HCEC 1CT (cell line): Measurements from ENCODE around the gene DNAJB13.

Experiments
- DNase-seq: peaks from one replicate; pipeline ENCODE4 v3.0.0-alpha.2; 2017

Gene DNAJB13

GRCh38 chr11:74001822-74002286 is 51.0 kb downstream of the DNAJB13 start:
- DNase-seq: no peak

DNA sequence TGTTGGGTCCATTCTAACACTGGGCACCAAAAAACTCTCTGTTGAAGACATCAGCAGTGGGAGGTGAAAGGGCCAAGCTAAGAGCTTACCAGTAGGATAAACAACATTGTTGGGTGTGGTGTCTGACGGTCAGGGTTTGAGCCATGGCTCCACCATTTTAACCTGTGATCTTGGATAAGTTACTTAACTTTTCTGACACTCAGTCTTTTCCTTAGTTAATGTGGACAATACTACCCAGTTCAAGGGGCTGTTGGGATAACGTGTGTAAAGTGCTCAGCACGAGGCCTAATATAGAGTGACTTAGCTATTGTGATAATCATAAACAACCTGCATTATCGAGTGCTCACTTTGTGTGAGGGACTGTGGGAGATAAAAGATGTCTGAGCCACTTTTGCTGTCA is 52.0 kb downstream of the DNAJB13 start:
- no peak for DNase-seq

DNA sequence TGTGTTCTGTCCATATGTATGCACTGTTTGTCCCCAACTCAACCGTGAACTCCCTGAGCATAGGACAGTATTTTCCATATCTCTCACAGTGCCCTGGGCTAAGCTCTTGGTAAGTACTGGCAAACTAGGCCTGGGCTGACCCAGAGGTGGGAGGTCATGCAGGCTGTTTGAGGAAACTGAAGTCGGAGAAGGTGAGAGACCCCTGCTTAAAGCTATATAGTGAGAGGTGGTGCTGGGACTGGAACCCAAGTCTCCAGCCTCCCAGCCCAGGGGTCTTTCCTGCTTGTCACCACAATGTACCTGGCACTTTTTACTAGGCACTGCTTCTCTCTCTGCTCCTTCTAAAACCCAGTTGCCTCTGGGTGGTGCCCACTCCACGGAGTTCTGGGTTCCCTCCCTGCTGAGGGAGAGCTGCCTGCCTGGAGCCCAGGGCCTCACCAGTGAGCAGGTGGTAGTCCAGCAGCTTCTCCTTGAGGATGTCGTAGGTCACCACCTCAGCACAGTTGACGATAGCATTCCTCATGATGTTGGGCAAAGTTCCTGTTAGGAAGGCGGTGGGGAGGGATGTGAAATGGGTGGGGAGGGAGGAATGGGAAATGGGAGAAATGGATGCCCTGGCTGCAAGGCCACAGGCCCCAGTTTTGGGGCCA is 53.3 kb downstream of the DNAJB13 start:
- DNase-seq: no peak

DNA sequence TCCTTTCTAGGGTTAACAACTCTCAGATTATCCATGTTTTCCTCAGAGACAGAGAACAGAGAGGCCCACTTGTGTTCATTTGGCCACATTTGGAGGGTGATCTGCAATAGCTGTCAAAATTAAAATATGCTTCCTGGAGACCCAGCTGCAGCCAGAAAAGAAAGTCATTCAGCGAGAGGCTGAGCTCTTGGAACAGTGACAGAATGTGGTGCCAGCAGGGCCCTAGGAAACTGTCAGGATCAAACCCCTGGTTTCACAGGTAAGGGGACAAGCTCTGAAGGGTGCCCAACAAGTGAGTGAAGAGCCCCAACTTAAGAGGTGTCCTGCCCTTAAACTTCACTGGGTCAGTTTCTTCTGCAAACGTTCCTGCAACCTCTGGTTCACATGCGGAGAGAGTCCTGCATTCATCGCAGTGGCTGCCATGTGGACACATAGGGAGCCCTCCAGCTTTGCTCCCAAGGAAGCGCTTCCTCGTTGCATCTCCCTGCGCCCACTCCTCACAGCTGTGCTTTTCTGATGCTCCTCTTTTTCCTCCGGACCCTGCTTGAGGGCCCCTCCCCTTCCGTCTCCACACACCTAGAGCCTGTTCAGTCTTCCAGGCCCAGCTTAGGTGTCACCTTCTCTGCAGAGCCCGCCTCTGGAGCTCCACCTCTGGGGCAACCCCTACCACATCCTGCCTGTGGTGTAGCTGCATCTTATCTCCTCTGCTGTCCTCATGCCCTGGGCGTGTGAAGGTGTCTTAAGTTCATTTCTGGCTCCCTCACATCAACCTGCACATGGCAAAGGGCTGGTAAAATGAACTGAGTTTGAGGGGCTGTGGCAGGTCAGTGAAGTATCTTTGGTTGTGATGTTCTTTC is 54.2 kb downstream of the DNAJB13 start:
- no peak for DNase-seq

DNA sequence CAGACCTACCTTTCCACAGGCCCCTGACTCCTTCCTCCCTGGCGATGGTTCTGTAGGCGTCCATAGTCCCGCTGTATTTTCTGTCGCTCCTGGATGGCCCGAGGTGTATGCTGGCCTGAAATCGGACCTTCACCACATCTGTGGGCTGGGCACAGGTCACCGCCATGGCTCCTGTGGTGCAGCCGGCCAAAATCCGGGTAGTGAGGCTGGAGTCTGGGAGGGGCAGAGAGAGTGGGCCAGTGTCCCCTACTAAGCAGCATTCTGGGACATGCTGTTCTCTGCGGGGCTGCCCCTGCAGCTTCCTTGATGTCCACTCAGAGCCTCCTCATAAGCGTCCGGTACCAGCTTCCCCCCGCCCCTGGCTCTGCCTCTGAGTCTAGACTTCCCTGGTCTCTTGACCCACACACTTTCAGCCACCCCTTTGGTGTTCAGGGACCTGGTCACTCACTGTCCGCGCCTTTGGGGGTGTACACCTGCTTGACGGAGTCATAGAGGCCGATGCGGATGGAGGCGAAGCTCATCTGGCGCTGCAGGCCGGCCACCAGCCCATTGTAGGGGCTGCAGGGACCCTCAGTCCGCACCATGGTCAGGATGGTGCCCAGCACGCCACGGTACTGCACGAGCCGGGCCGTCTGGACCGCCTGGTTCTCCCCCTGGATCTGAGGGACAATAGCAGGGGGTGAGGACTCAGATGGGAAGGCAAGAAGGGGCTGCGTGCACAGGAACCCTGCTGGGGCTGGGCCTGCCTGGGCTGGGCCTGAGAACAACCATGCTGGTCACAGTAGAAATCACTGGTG is 55.1 kb downstream of the DNAJB13 start:
- no peak for DNase-seq

- no peak for DNase-seq
These were observed 56.0 kb downstream of the DNAJB13 start for GRCh38 chr11:74006743-74007304.

GRCh38 chr11:74007691-74008372 is 57.0 kb downstream of the DNAJB13 start:
- no peak for DNase-seq

GRCh38 chr11:74008373-74009229 is 57.8 kb downstream of the DNAJB13 start, which contains the start of gene UCP3:
Gene UCP3 (minus strand): TSS chr11:74009085. CDS start chr11:74007042, 2,043 bp downstream.
- DNase-seq: no peak

DNA sequence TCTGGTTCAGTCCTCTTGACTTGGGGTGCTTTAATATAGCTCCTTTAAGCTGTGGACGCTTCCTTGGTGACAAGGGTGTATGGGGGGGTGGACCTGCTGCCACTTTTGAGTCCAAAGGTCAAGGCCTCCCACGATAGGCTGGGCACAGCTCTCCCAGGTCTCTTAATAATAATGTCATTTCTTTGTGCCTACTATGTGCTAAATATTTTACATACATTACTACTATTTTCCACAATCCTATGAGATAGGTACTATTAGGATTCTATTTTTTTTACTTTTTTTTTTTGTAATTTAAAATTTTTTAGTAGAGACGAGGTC is 58.4 kb downstream of the DNAJB13 start:
- DNase-seq: no peak

- DNase-seq: no peak
These were observed 59.0 kb downstream of the DNAJB13 start for GRCh38 chr11:74009675-74010305.

GRCh38 chr11:74010306-74011300 is 59.8 kb downstream of the DNAJB13 start:
- no peak for DNase-seq

GRCh38 chr11:74011360-74012073 is 60.7 kb downstream of the DNAJB13 start:
- DNase-seq: no peak

GRCh38 chr11:74012074-74012809 is 61.4 kb downstream of the DNAJB13 start:
- no peak for DNase-seq

- no peak for DNase-seq
These were observed 62.3 kb downstream of the DNAJB13 start for GRCh38 chr11:74013141-74013540.

- DNase-seq: no peak
These were observed 64.1 kb downstream of the DNAJB13 start for GRCh38 chr11:74014880-74015279.

GRCh38 chr11:74015919-74016684 is 65.3 kb downstream of the DNAJB13 start:
- no peak for DNase-seq

- no peak for DNase-seq
These were observed 66.8 kb downstream of the DNAJB13 start for GRCh38 chr11:74017631-74018030.
